ENCODE measurements around the gene FBXO42. TPM values are rescaled to one million over a fixed set of nuclear protein-coding genes. Genes with fewer than 3 reads are reported as not detected.
A peak's percentile ranks its signal among the peaks of the same experiment; 100 is the strongest.

Gene FBXO42
- polyA plus RNA-seq, 2 donors, result 11.6 to 12.4 TPM

- H3K4me3 ChIP-seq (ENCODE audit: low read depth in 1 of 2, low read length in 2 of 2), result peak overlapping the region in 1 of 2 donors; percentile 24
Measured at GRCh38 chr1:16387201-16388188, 35.2 kb upstream of the FBXO42 start.

GRCh38 chr1:16386454-16387113, 34.3 kb upstream of the FBXO42 start:
- 38 to 51% methylated on average over 5 of the region's 5 CpGs for WGBS, 2 donors
- H3K4me3 ChIP-seq (ENCODE audit: low read depth in 1 of 2, low read length in 2 of 2), result peak overlapping the region in 1 of 2 donors; percentile 24

More at GRCh38 chr1:16387201-16388188, 35.2 kb upstream of the FBXO42 start:
- Histone ChIP-seq H3K27ac (ENCODE audit: low read depth in 2 of 2, low read length in 1 of 2) (peak overlapping the region; percentile 51 to 84), H3K36me3 (ENCODE audit: control insufficient read depth in 2 of 2, insufficient read depth in 2 of 2, low read length in 1 of 2) (peaks cover 0 to 2% of the 10 kb centered on the region in 2 donors), H3K9me3 (ENCODE audit: control insufficient read depth in 2 of 2, insufficient read depth in 1 of 2, low read depth in 1 of 2, low read length in 1 of 2) (no peaks in the 10 kb centered on the region), H3K27me3 (ENCODE audit: control insufficient read depth in 1 of 2, insufficient read depth in 2 of 2, low read length in 2 of 2) (no peaks in the 10 kb centered on the region), H3K4me1 (ENCODE audit: control insufficient read depth in 2 of 2, insufficient read depth in 2 of 2, low read length in 1 of 2) (peaks cover 14 to 22% of the 10 kb centered on the region in 2 donors)
- WGBS, 2 donors, result 40 to 42% methylated on average over 14 of the region's 14 CpGs

GRCh38 chr1:16385659-16386453, 33.6 kb upstream of the FBXO42 start:
- no peaks in the 10 kb centered on the region for H3K36me3 ChIP-seq (ENCODE audit: control insufficient read depth in 2 of 2, insufficient read depth in 2 of 2, low read length in 1 of 2)
- no peaks in the 10 kb centered on the region for H3K27me3 ChIP-seq (ENCODE audit: control insufficient read depth in 1 of 2, insufficient read depth in 2 of 2, low read length in 2 of 2)
- H3K9me3 ChIP-seq (ENCODE audit: control insufficient read depth in 2 of 2, insufficient read depth in 1 of 2, low read depth in 1 of 2, low read length in 1 of 2), result no peaks in the 10 kb centered on the region
- 88% methylated on average over 9 of the region's 9 CpGs for WGBS, 2 donors
- H3K4me1 ChIP-seq (ENCODE audit: control insufficient read depth in 2 of 2, insufficient read depth in 2 of 2, low read length in 1 of 2), result peaks cover 11 to 19% of the 10 kb centered on the region in 2 donors
- H3K4me3 ChIP-seq (ENCODE audit: low read depth in 1 of 2, low read length in 2 of 2), result no peak overlapping the region
- no peak overlapping the region for H3K27ac ChIP-seq (ENCODE audit: low read depth in 2 of 2, low read length in 1 of 2)

More at GRCh38 chr1:16386454-16387113, 34.3 kb upstream of the FBXO42 start:
- H3K27ac ChIP-seq (ENCODE audit: low read depth in 2 of 2, low read length in 1 of 2), result peak overlapping the region in 1 of 2 donors; percentile 59
- H3K36me3 ChIP-seq (ENCODE audit: control insufficient read depth in 2 of 2, insufficient read depth in 2 of 2, low read length in 1 of 2), result peaks cover 0 to 2% of the 10 kb centered on the region in 2 donors
- H3K9me3 ChIP-seq (ENCODE audit: control insufficient read depth in 2 of 2, insufficient read depth in 1 of 2, low read depth in 1 of 2, low read length in 1 of 2), result no peaks in the 10 kb centered on the region
- no peaks in the 10 kb centered on the region for H3K27me3 ChIP-seq (ENCODE audit: control insufficient read depth in 1 of 2, insufficient read depth in 2 of 2, low read length in 2 of 2)
- peaks cover 14 to 23% of the 10 kb centered on the region in 2 donors for H3K4me1 ChIP-seq (ENCODE audit: control insufficient read depth in 2 of 2, insufficient read depth in 2 of 2, low read length in 1 of 2)

GRCh38 chr1:16383888-16384287, 31.6 kb upstream of the FBXO42 start:
- Histone ChIP-seq H3K9me3 (ENCODE audit: control insufficient read depth in 2 of 2, insufficient read depth in 1 of 2, low read depth in 1 of 2, low read length in 1 of 2) (no peaks in the 10 kb centered on the region), H3K4me3 (ENCODE audit: low read depth in 1 of 2, low read length in 2 of 2) (no peak overlapping the region), H3K36me3 (ENCODE audit: control insufficient read depth in 2 of 2, insufficient read depth in 2 of 2, low read length in 1 of 2) (no peaks in the 10 kb centered on the region), H3K27ac (ENCODE audit: low read depth in 2 of 2, low read length in 1 of 2) (no peak overlapping the region), H3K4me1 (ENCODE audit: control insufficient read depth in 2 of 2, insufficient read depth in 2 of 2, low read length in 1 of 2) (peaks cover 11 to 16% of the 10 kb centered on the region in 2 donors), H3K27me3 (ENCODE audit: control insufficient read depth in 1 of 2, insufficient read depth in 2 of 2, low read length in 2 of 2) (no peaks in the 10 kb centered on the region)
- WGBS, 2 donors, result 93 to 95% methylated on average over 5 of the region's 5 CpGs

GRCh38 chr1:16380868-16381267, 28.6 kb upstream of the FBXO42 start:
- Histone ChIP-seq H3K27ac (ENCODE audit: low read depth in 2 of 2, low read length in 1 of 2) (no peak overlapping the region), H3K4me3 (ENCODE audit: low read depth in 1 of 2, low read length in 2 of 2) (no peak overlapping the region), H3K36me3 (ENCODE audit: control insufficient read depth in 2 of 2, insufficient read depth in 2 of 2, low read length in 1 of 2) (peaks cover 0 to 2% of the 10 kb centered on the region in 2 donors), H3K27me3 (ENCODE audit: control insufficient read depth in 1 of 2, insufficient read depth in 2 of 2, low read length in 2 of 2) (no peaks in the 10 kb centered on the region), H3K9me3 (ENCODE audit: control insufficient read depth in 2 of 2, insufficient read depth in 1 of 2, low read depth in 1 of 2, low read length in 1 of 2) (no peaks in the 10 kb centered on the region), H3K4me1 (ENCODE audit: control insufficient read depth in 2 of 2, insufficient read depth in 2 of 2, low read length in 1 of 2) (peaks cover 2 to 6% of the 10 kb centered on the region in 2 donors)
- WGBS, 2 donors, result 85 to 89% methylated on average over 4 of the region's 4 CpGs

GRCh38 chr1:16378443-16378842, 26.2 kb upstream of the FBXO42 start:
- Histone ChIP-seq H3K27ac (ENCODE audit: low read depth in 2 of 2, low read length in 1 of 2) (no peak overlapping the region), H3K27me3 (ENCODE audit: control insufficient read depth in 1 of 2, insufficient read depth in 2 of 2, low read length in 2 of 2) (no peaks in the 10 kb centered on the region), H3K4me3 (ENCODE audit: low read depth in 1 of 2, low read length in 2 of 2) (no peak overlapping the region), H3K36me3 (ENCODE audit: control insufficient read depth in 2 of 2, insufficient read depth in 2 of 2, low read length in 1 of 2) (peaks cover 0 to 2% of the 10 kb centered on the region in 2 donors), H3K9me3 (ENCODE audit: control insufficient read depth in 2 of 2, insufficient read depth in 1 of 2, low read depth in 1 of 2, low read length in 1 of 2) (no peaks in the 10 kb centered on the region), H3K4me1 (ENCODE audit: control insufficient read depth in 2 of 2, insufficient read depth in 2 of 2, low read length in 1 of 2) (peaks cover 2% of the 10 kb centered on the region in 2 donors)
- 69 to 83% methylated on average over 7 of the region's 7 CpGs for WGBS, 2 donors

- H3K4me1 ChIP-seq (ENCODE audit: control insufficient read depth in 2 of 2, insufficient read depth in 2 of 2, low read length in 1 of 2), result peaks cover 0 to 2% of the 10 kb centered on the region in 2 donors
- H3K4me3 ChIP-seq (ENCODE audit: low read depth in 1 of 2, low read length in 2 of 2), result no peak overlapping the region
- peaks cover 0 to 2% of the 10 kb centered on the region in 2 donors for H3K36me3 ChIP-seq (ENCODE audit: control insufficient read depth in 2 of 2, insufficient read depth in 2 of 2, low read length in 1 of 2)
- H3K9me3 ChIP-seq (ENCODE audit: control insufficient read depth in 2 of 2, insufficient read depth in 1 of 2, low read depth in 1 of 2, low read length in 1 of 2), result no peaks in the 10 kb centered on the region
- WGBS, 2 donors, result 65 to 69% methylated on average over 4 of the region's 4 CpGs
- H3K27ac ChIP-seq (ENCODE audit: low read depth in 2 of 2, low read length in 1 of 2), result peak overlapping the region in 1 of 2 donors; percentile 31
- no peaks in the 10 kb centered on the region for H3K27me3 ChIP-seq (ENCODE audit: control insufficient read depth in 1 of 2, insufficient read depth in 2 of 2, low read length in 2 of 2)
Measured at GRCh38 chr1:16376971-16377370, 24.7 kb upstream of the FBXO42 start.

GRCh38 chr1:16375521-16376340, 23.5 kb upstream of the FBXO42 start:
- peak overlapping the region in 1 of 2 donors; percentile 49 for H3K27ac ChIP-seq (ENCODE audit: low read depth in 2 of 2, low read length in 1 of 2)
- WGBS, 2 donors, result 54 to 61% methylated on average over 15 of the region's 15 CpGs
- peaks cover 0 to 2% of the 10 kb centered on the region in 2 donors for H3K36me3 ChIP-seq (ENCODE audit: control insufficient read depth in 2 of 2, insufficient read depth in 2 of 2, low read length in 1 of 2)
- H3K9me3 ChIP-seq (ENCODE audit: control insufficient read depth in 2 of 2, insufficient read depth in 1 of 2, low read depth in 1 of 2, low read length in 1 of 2), result no peaks in the 10 kb centered on the region
- H3K4me1 ChIP-seq (ENCODE audit: control insufficient read depth in 2 of 2, insufficient read depth in 2 of 2, low read length in 1 of 2), result peaks cover 0 to 2% of the 10 kb centered on the region in 2 donors
- no peak overlapping the region for H3K4me3 ChIP-seq (ENCODE audit: low read depth in 1 of 2, low read length in 2 of 2)
- H3K27me3 ChIP-seq (ENCODE audit: control insufficient read depth in 1 of 2, insufficient read depth in 2 of 2, low read length in 2 of 2), result no peaks in the 10 kb centered on the region
